Measurements from ENCODE around the gene PFN2. TPM values are rescaled to one million over a fixed set of nuclear protein-coding genes. Genes with fewer than 3 reads are reported as not detected.
"Not testable (repeated sequence)": the region's sequence is repeated elsewhere in the genome, so short reads cannot be mapped to it uniquely, and the experiment has no call there.

PFN2 gene
- total and polyA plus RNA-seq, 3 experiments from 2014 or later: 2.7 to 5.3 (median 3.4) TPM

DNA sequence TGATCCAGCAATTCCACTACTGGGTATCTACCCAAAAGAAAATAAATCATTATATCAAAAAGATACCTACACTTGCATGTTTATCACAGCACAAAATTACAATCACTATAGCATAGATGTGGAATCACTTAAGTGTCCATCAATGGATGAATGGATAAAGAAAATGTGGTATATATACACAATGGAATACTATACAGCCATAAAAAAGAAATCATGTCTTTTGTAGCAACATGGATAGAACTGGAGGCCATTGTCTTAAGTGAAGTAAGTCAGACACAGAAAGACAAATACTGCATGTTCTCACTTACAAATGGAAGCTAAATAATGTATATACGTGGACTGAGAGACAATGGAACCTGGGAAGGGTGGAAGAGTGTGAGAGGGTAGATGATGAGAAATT is 28.3 kb upstream of the PFN2 start:
- POLR2A ChIA-PET: no interaction called here

GRCh38 chr3:149992416-149993058 is 21.8 kb upstream of the PFN2 start:
- CTCF ChIA-PET: no interaction called here
- Mint-ChIP-seq H3K27me3 (peaks cover 13 to 51% of the 10 kb centered on the region in 2 donors), H3K4me1 (no peaks in the 10 kb centered on the region), H3K9me3 (peaks cover 17 to 28% (median 26%) of the 10 kb centered on the region in 5 donors), H3K4me3 (no peak overlapping the region), H3K27ac (no peak overlapping the region), H3K36me3 (peaks cover 0 to 13% (median 0%) of the 10 kb centered on the region in 3 donors)
- H3K27me3 ChIP-seq (ENCODE audit: insufficient read depth, low read length, poor library complexity, severe bottlenecking): no peaks in the 10 kb centered on the region
- POLR2A ChIA-PET: no interaction called here
- H3K4me1 ChIP-seq (ENCODE audit: insufficient read depth, low read length): no peaks in the 10 kb centered on the region
- peaks cover 16% of the 10 kb centered on the region for H3K9me3 ChIP-seq (ENCODE audit: low read length)
- no peak overlapping the region for H3K27ac ChIP-seq (ENCODE audit: low read depth, low read length)
- H3K36me3 ChIP-seq (ENCODE audit: insufficient read depth, low read length): no peaks in the 10 kb centered on the region
- H3K4me3 ChIP-seq (ENCODE audit: low read length): no peak overlapping the region
- DNase-seq: no peak

More for the DNA sequence above, 28.3 kb upstream of the PFN2 start:
- Histone ChIP-seq H3K36me3 (ENCODE audit: insufficient read depth, low read length) (no peaks in the 10 kb centered on the region), H3K4me3 (ENCODE audit: low read length) (no peak overlapping the region), H3K27ac (ENCODE audit: low read depth, low read length) (no peak overlapping the region), H3K27me3 (ENCODE audit: insufficient read depth, low read length, poor library complexity, severe bottlenecking) (no peaks in the 10 kb centered on the region), H3K4me1 (ENCODE audit: insufficient read depth, low read length) (no peaks in the 10 kb centered on the region), H3K9me3 (ENCODE audit: low read length) (peaks cover 11% of the 10 kb centered on the region)
- Mint-ChIP-seq H3K4me3 (no peak overlapping the region), H3K36me3 (peaks cover 0 to 9% (median 0%) of the 10 kb centered on the region in 3 donors), H3K27me3 (peaks cover 9 to 35% of the 10 kb centered on the region in 2 donors), H3K4me1 (no peaks in the 10 kb centered on the region), H3K9me3 (peaks cover 12 to 32% (median 24%) of the 10 kb centered on the region in 5 donors), H3K27ac (no peak overlapping the region)
- DNase-seq: no peak
- CTCF ChIA-PET: no interaction called here

DNA sequence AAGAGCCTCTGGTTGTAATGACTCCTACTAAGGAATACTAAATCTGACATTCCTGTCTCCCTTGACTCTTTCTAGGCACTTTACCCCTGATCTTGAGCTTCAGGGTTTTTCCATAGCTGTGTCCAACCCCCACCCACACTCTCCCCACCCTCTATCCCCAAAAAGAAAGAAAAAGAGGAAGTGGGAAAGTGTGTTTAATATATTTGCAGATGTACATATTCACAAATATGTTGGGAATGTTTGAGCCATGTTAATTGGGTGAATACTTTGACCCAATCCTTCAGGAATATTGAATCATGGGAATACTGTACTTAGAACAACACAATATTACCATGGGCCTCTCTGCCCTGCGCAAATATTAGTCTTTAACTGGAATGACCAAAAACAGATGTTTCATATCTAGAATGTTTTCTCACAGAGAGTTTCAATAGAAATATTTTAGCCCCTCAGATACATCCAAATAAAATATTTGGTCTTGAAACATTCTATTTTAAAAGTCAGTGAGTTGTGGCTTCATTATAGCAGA is 19.8 kb upstream of the PFN2 start:
- Mint-ChIP-seq H3K4me1 (no peaks in the 10 kb centered on the region), H3K9me3 (peaks cover 12 to 24% (median 19%) of the 10 kb centered on the region in 5 donors), H3K27ac (no peak overlapping the region), H3K36me3 (peaks cover 0 to 10% (median 0%) of the 10 kb centered on the region in 3 donors), H3K4me3 (no peak overlapping the region), H3K27me3 (peaks cover 21 to 49% of the 10 kb centered on the region in 2 donors)
- ChIA-PET POLR2A (no interaction called here), CTCF (no interaction called here)
- Histone ChIP-seq H3K9me3 (ENCODE audit: low read length) (peaks cover 15% of the 10 kb centered on the region), H3K4me3 (ENCODE audit: low read length) (no peak overlapping the region), H3K27ac (ENCODE audit: low read depth, low read length) (no peak overlapping the region), H3K36me3 (ENCODE audit: insufficient read depth, low read length) (no peaks in the 10 kb centered on the region), H3K27me3 (ENCODE audit: insufficient read depth, low read length, poor library complexity, severe bottlenecking) (no peaks in the 10 kb centered on the region), H3K4me1 (ENCODE audit: insufficient read depth, low read length) (no peaks in the 10 kb centered on the region)
- DNase-seq: no peak

DNA sequence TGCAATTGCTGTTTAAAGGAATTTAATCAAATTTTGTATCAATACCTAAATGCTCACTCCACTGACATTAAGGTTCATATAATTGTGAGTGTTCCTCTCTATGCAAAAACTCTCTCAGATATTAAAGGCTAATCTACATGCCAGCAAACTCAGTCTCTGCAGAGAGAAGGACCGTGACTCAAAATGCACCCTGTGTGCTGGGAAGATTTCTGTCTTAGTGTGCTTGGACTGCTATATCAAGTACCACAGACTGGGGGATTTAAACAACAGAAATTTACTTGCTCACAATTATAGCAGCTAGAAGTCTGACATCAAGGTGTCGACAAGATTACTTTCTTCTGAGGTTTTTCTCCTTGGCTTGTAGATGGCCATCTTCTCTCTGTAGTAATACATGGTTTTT is 18.6 kb upstream of the PFN2 start:
- no peak for DNase-seq
- H3K4me3 ChIP-seq (ENCODE audit: low read length): no peak overlapping the region
- no peak overlapping the region for H3K27ac Mint-ChIP-seq
- peaks cover 13 to 46% of the 10 kb centered on the region in 2 donors for H3K27me3 Mint-ChIP-seq
- peaks cover 0 to 4% (median 0%) of the 10 kb centered on the region in 3 donors for H3K36me3 Mint-ChIP-seq
- H3K4me3 Mint-ChIP-seq: no peak overlapping the region
- ChIA-PET CTCF (no interaction called here), POLR2A (no interaction called here)
- peaks cover 5% of the 10 kb centered on the region for H3K9me3 ChIP-seq (ENCODE audit: low read length)
- peaks cover 7 to 12% (median 8%) of the 10 kb centered on the region in 5 donors for H3K9me3 Mint-ChIP-seq
- H3K27ac ChIP-seq (ENCODE audit: low read depth, low read length): no peak overlapping the region
- H3K27me3 ChIP-seq (ENCODE audit: insufficient read depth, low read length, poor library complexity, severe bottlenecking): no peaks in the 10 kb centered on the region
- no peaks in the 10 kb centered on the region for H3K36me3 ChIP-seq (ENCODE audit: insufficient read depth, low read length)
- no peaks in the 10 kb centered on the region for H3K4me1 ChIP-seq (ENCODE audit: insufficient read depth, low read length)
- H3K4me1 Mint-ChIP-seq: no peaks in the 10 kb centered on the region

GRCh38 chr3:149983628-149984027 is 12.9 kb upstream of the PFN2 start:
- H3K4me3 Mint-ChIP-seq: no peak overlapping the region
- Histone ChIP-seq H3K4me1 (ENCODE audit: insufficient read depth, low read length) (no peaks in the 10 kb centered on the region), H3K36me3 (ENCODE audit: insufficient read depth, low read length) (no peaks in the 10 kb centered on the region), H3K4me3 (ENCODE audit: low read length) (no peak overlapping the region), H3K27ac (ENCODE audit: low read depth, low read length) (no peak overlapping the region), H3K27me3 (ENCODE audit: insufficient read depth, low read length, poor library complexity, severe bottlenecking) (no peaks in the 10 kb centered on the region), H3K9me3 (ENCODE audit: low read length) (no peaks in the 10 kb centered on the region)
- H3K4me1 Mint-ChIP-seq: no peaks in the 10 kb centered on the region
- no peak overlapping the region for H3K27ac Mint-ChIP-seq
- no peak for DNase-seq
- no peaks in the 10 kb centered on the region for H3K36me3 Mint-ChIP-seq
- H3K9me3 Mint-ChIP-seq: no peaks in the 10 kb centered on the region
- H3K27me3 Mint-ChIP-seq: peaks cover 8 to 40% of the 10 kb centered on the region in 2 donors
- ChIA-PET CTCF (no interaction called here), POLR2A (no interaction called here)

DNA sequence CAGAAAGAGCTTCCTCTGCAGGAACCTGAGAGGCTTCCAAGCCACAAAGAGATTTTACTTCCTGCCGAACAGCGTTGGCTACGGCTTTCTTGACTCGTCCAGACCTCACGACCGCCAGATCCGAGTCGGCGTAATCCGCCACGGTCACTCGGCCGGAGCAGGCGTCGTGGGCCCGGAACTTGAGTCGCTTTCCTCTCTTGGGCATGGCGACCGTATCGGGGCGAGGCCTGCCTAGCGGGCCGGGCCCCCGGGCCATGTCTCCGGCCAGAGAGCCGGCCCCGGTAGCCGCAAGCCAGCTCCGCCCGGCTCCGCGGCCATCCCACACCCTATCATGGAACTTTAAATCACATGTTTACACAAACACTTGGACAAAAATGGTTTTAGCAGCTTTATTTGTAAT is 12.4 kb upstream of the PFN2 start:
- H3K27me3 Mint-ChIP-seq: peaks cover 8 to 35% of the 10 kb centered on the region in 2 donors
- H3K4me1 Mint-ChIP-seq; H3K27ac Mint-ChIP-seq; H3K4me1 ChIP-seq (ENCODE audit: insufficient read depth, low read length); H3K9me3 Mint-ChIP-seq; H3K27ac ChIP-seq (ENCODE audit: low read depth, low read length); DNase-seq; H3K36me3 ChIP-seq (ENCODE audit: insufficient read depth, low read length); H3K4me3 Mint-ChIP-seq; POLR2A ChIA-PET; H3K9me3 ChIP-seq (ENCODE audit: low read length); H3K4me3 ChIP-seq (ENCODE audit: low read length); CTCF ChIA-PET; H3K27me3 ChIP-seq (ENCODE audit: insufficient read depth, low read length, poor library complexity, severe bottlenecking); H3K36me3 Mint-ChIP-seq: not testable (repeated sequence)

DNA sequence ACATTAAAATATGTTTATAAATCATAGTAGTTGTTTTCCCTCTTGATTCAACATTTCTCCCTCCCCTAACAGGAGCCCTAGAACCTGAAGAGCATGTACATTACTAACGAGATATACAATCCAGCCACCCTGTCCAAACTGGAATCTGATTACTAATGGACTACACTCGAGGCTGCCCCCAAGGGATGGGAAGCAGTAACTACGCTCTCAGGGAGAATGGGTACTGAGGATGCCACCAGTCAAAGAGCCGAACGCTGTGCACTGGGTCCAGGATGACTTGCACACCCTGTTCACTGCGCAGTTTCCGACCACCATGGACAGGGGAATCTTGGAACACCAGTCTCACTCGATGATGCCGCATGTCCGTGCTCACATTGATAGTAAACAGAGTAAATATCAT is 11.3 kb upstream of the PFN2 start:
- CTCF ChIA-PET: interaction anchor here (1.2 kb wide), 1 partner anchor 11 kb away, joined by 3 read pairs; the partner anchor contains the start of gene PFN2
- H3K4me1 ChIP-seq (ENCODE audit: insufficient read depth, low read length); H3K36me3 ChIP-seq (ENCODE audit: insufficient read depth, low read length); H3K27ac Mint-ChIP-seq; H3K4me3 ChIP-seq (ENCODE audit: low read length); H3K36me3 Mint-ChIP-seq; DNase-seq; H3K9me3 Mint-ChIP-seq; H3K27ac ChIP-seq (ENCODE audit: low read depth, low read length); H3K4me3 Mint-ChIP-seq; H3K27me3 ChIP-seq (ENCODE audit: insufficient read depth, low read length, poor library complexity, severe bottlenecking); POLR2A ChIA-PET; H3K4me1 Mint-ChIP-seq; H3K9me3 ChIP-seq (ENCODE audit: low read length): not testable (repeated sequence)
- H3K27me3 Mint-ChIP-seq: peaks cover 7 to 33% of the 10 kb centered on the region in 2 donors

DNA sequence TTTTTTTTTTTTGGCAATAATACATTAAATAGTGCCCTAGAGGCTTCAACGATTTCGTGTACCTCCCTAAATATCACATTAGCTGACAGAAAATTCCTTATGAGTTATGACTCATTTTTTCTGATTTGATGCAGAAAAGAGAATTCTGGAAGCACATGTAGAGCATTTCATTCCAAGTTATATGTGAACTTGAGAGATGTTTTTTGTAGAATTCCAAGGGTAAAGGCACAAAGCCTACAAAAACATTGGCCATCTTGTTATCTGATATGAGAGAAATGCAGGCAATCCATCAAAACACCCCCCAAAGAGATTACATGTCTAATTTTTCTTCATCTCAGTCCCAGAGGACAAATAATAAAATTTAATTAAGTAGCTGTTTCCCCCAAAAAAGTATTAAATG is 6.7 kb upstream of the PFN2 start:
- DNase-seq: no peak
- ChIA-PET CTCF (no interaction called here), POLR2A (no interaction called here)
- Histone ChIP-seq H3K4me1 (ENCODE audit: insufficient read depth, low read length) (no peaks in the 10 kb centered on the region), H3K4me3 (ENCODE audit: low read length) (no peak overlapping the region), H3K27me3 (ENCODE audit: insufficient read depth, low read length, poor library complexity, severe bottlenecking) (peaks cover 3% of the 10 kb centered on the region), H3K36me3 (ENCODE audit: insufficient read depth, low read length) (no peaks in the 10 kb centered on the region), H3K9me3 (ENCODE audit: low read length) (no peaks in the 10 kb centered on the region), H3K27ac (ENCODE audit: low read depth, low read length) (no peak overlapping the region)
- Mint-ChIP-seq H3K27ac (no peak overlapping the region), H3K4me3 (no peak overlapping the region), H3K36me3 (no peaks in the 10 kb centered on the region), H3K9me3 (peaks cover 0 to 1% (median 0%) of the 10 kb centered on the region in 5 donors), H3K27me3 (peaks cover 9 to 32% of the 10 kb centered on the region in 2 donors), H3K4me1 (peaks cover 0 to 2% (median 1%) of the 10 kb centered on the region in 3 donors)
